Astrocyte (in vitro differentiated cells and primary cell): ENCODE data around the gene PCGF2.

ENCODE experiments used
- CTCF ChIP-seq: IDR thresholded peaks from 2 replicates; pipeline ENCODE4 v1.5.1; 2011; ENCODE audit warnings: low read depth, mild to moderate bottlenecking, inconsistent platforms, low read length, moderate library complexity; ENCODE audit not compliant: insufficient read depth
- EZH2 ChIP-seq: IDR thresholded peaks from 2 replicates; pipeline ENCODE4 v1.6.1; 2012; ENCODE audit warnings: mild to moderate bottlenecking, low read length, inconsistent platforms; ENCODE audit not compliant: insufficient read depth

GRCh38 chr17:38746004-38746848 lies 1.9 kb downstream of the PCGF2 start:
- TF ChIP-seq CTCF (no peak), EZH2 (no peak)
